Esophagus squamous epithelium (tissue), 5 donors: ENCODE data around the gene NLGN4X. TPM values are rescaled to one million over a fixed set of nuclear protein-coding genes. Genes with fewer than 3 reads are reported as not detected.

ENCODE experiments used
- DNase-seq: peaks from one replicate; lab custom pipeline; 2025; lab: John Stamatoyannopoulos, UW
- H3K27ac ChIP-seq, 4 donors: fragments of 200-600 bp; sonication (generic); one replicate each; pipeline ENCODE4 v1.5.1; 2016 to 2019; ENCODE audit warnings: mild to moderate bottlenecking in 1 of 4
- H3K27me3 ChIP-seq, 4 donors: fragments of 200-600 bp; sonication (generic); 1 replicate in 3 of 4; 2 replicates in 1 of 4; pipeline versions ENCODE4 v1.5.1 to v1.6.0; 2017 to 2021; ENCODE audit warnings: antibody characterized with exemption in 1 of 4
- H3K36me3 ChIP-seq, 3 donors: fragments of 200-600 bp; sonication (generic); one replicate each; pipeline ENCODE4 v1.5.1; 2016 to 2019
- H3K4me1 ChIP-seq, 3 donors: fragments of 200-600 bp; sonication (generic); one replicate each; pipeline ENCODE4 v1.5.1; 2017 to 2019
- H3K4me3 ChIP-seq, 4 donors: fragments of 200-600 bp; sonication (generic); 1 replicate in 3 of 4; 2 replicates in 1 of 4; pipeline ENCODE4 v1.5.1; 2016 to 2019; ENCODE audit warnings: mild to moderate bottlenecking in 2 of 4, moderate library complexity in 1 of 4
- H3K9me3 ChIP-seq, 3 donors: fragments of 200-600 bp; sonication (generic); one replicate each; pipeline ENCODE4 v1.5.1; 2016 to 2019
- CTCF ChIP-seq, 6 experiments: fragments of 450-650 bp in 4 of 6; fragments of 200-600 bp in 2 of 6; sonication (generic) in 2 of 6; IDR thresholded peaks; one replicate each; pipeline ENCODE4 v1.5.1; 2016 to 2019; ENCODE audit warnings: antibody characterized with exemption in 6 of 6, mild to moderate bottlenecking in 4 of 6, moderate library complexity in 4 of 6
- POLR2A ChIP-seq, 4 donors: fragments of 450-650 bp; IDR thresholded peaks; one replicate each; pipeline ENCODE4 v1.6.1; 2017; ENCODE audit warnings: antibody characterized with exemption in 4 of 4, mild to moderate bottlenecking in 4 of 4, moderate library complexity in 3 of 4
- WGBS, 2 donors: methylation state at CpG; one replicate each; pipeline ENCODE4 v1.1.5; 2018; 5-methylcytosine and 5-hydroxymethylcytosine counted together
- intact Hi-C: fragments of 100-400 bp; cut with DNase I; formaldehyde crosslinking; loops from one replicate; pipeline ENCODE4 v1.15.0; 2022
- total RNA-seq, 4 donors: library from RNA; depleted of rRNA; stranded (reverse); fragments of >200 nt; gene quantifications; one replicate each; pipeline ENCODE4 v1.1.0, GENCODE V29; 2016
- donor health status: DM: yes; HTN: yes; CAD: no.

The NLGN4X gene
- total RNA-seq, 4 donors from 2014 or later, result 0.22 to 1.9 (median 1.0) TPM

GRCh38 chrX:6203462-6204215, 25.0 kb downstream of the NLGN4X start:
- Histone ChIP-seq H3K4me1 (no peaks in the 10 kb centered on the region), H3K36me3 (no peaks in the 10 kb centered on the region), H3K27me3 (no peaks in the 10 kb centered on the region), H3K4me3 (no peak overlapping the region), H3K9me3 (no peaks in the 10 kb centered on the region), H3K27ac (no peak overlapping the region)
- intact Hi-C loops, result no loop called here
- WGBS, 2 donors, result 57 to 65% methylated on average over 4 to 5 of the region's 6 CpGs
- TF ChIP-seq CTCF (IDR thresholded peaks at IDR 0.05), result no peak
- TF ChIP-seq POLR2A (IDR thresholded peaks at IDR 0.05), result no peak
- no peak for DNase-seq

- no peak overlapping the region for H3K27ac ChIP-seq
- no peaks in the 10 kb centered on the region for H3K36me3 ChIP-seq
- H3K4me1 ChIP-seq, result no peaks in the 10 kb centered on the region
- H3K27me3 ChIP-seq, result no peaks in the 10 kb centered on the region
- H3K9me3 ChIP-seq, result no peaks in the 10 kb centered on the region
- 47 to 65% methylated on average over 2 of the region's 2 CpGs for WGBS, 2 donors
- no peak for TF ChIP-seq POLR2A (IDR thresholded peaks at IDR 0.05)
- no peak for TF ChIP-seq CTCF (IDR thresholded peaks at IDR 0.05)
- H3K4me3 ChIP-seq, result no peak overlapping the region
- intact Hi-C loops, result no loop called here
- DNase-seq, result no peak
These were observed 29.2 kb downstream of the NLGN4X start for GRCh38 chrX:6199486-6199885.

DNA sequence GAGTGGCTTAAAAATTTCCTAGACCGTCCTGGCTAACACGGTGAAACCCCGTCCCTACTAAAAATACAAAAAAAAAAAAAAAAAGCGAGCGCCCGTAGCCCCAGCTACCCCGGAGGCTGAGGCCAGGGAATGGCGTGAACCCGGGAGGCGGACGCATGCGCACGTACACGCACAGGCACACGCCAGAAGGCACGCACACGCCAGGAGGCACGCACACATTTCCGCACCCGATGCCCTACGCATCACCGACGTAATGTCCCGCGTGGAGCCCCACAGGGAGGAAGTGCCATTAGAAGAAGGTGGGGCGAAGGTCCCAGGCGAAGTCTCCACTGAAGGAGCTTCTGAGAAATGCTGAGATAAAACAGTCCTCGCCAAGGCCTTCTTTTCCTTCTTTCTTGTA, 41.4 kb downstream of the NLGN4X start:
- WGBS, 2 donors, result 83 to 95% methylated on average over 14 of the region's 28 CpGs
- no peak for DNase-seq
- Histone ChIP-seq H3K9me3 (no peaks in the 10 kb centered on the region), H3K4me3 (no peak overlapping the region), H3K27ac (no peak overlapping the region), H3K36me3 (no peaks in the 10 kb centered on the region), H3K27me3 (no peaks in the 10 kb centered on the region), H3K4me1 (no peaks in the 10 kb centered on the region)
- TF ChIP-seq CTCF (IDR thresholded peaks at IDR 0.05), result no peak
- no peak for TF ChIP-seq POLR2A (IDR thresholded peaks at IDR 0.05)
- intact Hi-C loops, result no loop called here

DNA sequence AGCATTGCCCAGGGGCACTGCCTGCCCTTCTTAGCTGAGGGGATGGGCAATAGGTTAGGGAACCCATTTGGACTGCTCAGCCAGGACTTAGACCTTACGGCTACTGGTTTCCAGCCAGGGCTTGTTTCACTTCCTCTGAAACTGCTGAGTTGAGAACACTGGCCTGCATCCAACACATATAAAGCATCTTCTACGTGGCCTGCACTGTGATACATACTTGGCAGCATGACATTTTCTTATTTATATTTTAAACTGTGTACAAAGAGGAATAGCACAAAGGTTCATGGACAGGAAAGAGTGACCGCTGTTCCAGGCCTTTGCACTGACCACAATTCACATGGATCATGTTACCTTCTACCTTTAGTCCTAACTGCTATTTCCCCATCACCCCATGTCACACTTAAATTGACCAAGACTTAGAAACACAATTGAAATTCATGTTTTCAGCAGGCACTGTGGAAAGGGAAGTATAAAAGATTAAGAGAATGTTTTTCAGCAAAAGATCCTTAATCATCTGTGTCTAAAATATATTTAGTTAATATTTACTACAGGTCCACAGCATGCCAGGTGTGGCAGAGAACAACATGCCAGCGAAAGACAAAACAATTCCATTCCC, 43.7 kb downstream of the NLGN4X start:
- H3K36me3 ChIP-seq, result no peaks in the 10 kb centered on the region
- H3K4me1 ChIP-seq, result no peaks in the 10 kb centered on the region
- WGBS, 2 donors, result 27 to 87% methylated on average over 2 to 4 of the region's 4 CpGs
- DNase-seq, result no peak
- H3K27ac ChIP-seq, result no peak overlapping the region
- intact Hi-C loops, result no loop called here
- no peaks in the 10 kb centered on the region for H3K27me3 ChIP-seq
- TF ChIP-seq POLR2A (IDR thresholded peaks at IDR 0.05), result no peak
- TF ChIP-seq CTCF (IDR thresholded peaks at IDR 0.05), result no peak
- no peaks in the 10 kb centered on the region for H3K9me3 ChIP-seq
- no peak overlapping the region for H3K4me3 ChIP-seq

GRCh38 chrX:6175914-6176313, 52.8 kb downstream of the NLGN4X start:
- Histone ChIP-seq H3K4me1 (no peaks in the 10 kb centered on the region), H3K4me3 (no peak overlapping the region), H3K36me3 (no peaks in the 10 kb centered on the region), H3K27ac (no peak overlapping the region), H3K27me3 (no peaks in the 10 kb centered on the region), H3K9me3 (no peaks in the 10 kb centered on the region)
- no peak for DNase-seq
- 93 to 100% methylated on average over 1 to 3 of the region's 3 CpGs for WGBS, 2 donors
- no peak for TF ChIP-seq POLR2A (IDR thresholded peaks at IDR 0.05)
- no peak for TF ChIP-seq CTCF (IDR thresholded peaks at IDR 0.05)
- intact Hi-C loops, result no loop called here
